Cardiac muscle cell (in vitro differentiated cells and primary cell): ENCODE measurements around the gene KRT14. TPM values are rescaled to one million over a fixed set of nuclear protein-coding genes. Genes with fewer than 3 reads are reported as not detected.

Experiments
- DNase-seq, 2 donors: peaks; one replicate each; pipeline versions ENCODE4 v3.0.0 to v3.0.0-alpha.2; 2010 to 2017; ENCODE audit warnings: low read depth in 1 of 2, low spot score in 1 of 2
- H3K27ac ChIP-seq: fragments of 200-600 bp; sonication (generic); 2 replicates; pipeline ENCODE4 v1.5.1; 2016
- H3K27me3 ChIP-seq: fragments of 200-600 bp; sonication (generic); 2 replicates; pipeline ENCODE4 v1.6.0; 2016; ENCODE audit warnings: control low read depth
- H3K36me3 ChIP-seq: fragments of 200-600 bp; sonication (generic); 2 replicates; pipeline ENCODE4 v1.5.1; 2016; ENCODE audit warnings: control low read depth
- H3K4me1 ChIP-seq: fragments of 200-600 bp; sonication (generic); 2 replicates; pipeline ENCODE4 v1.8.1; 2017; ENCODE audit warnings: low read depth, mild to moderate bottlenecking, mixed run types
- H3K4me3 ChIP-seq: fragments of 200-600 bp; sonication (generic); 2 replicates; pipeline ENCODE4 v1.5.1; 2016; ENCODE audit warnings: mild to moderate bottlenecking
- H3K9me3 ChIP-seq: fragments of 200-600 bp; sonication (generic); 2 replicates; pipeline ENCODE4 v1.5.1; 2017; ENCODE audit warnings: low read depth, mild to moderate bottlenecking, control low read depth
- polyA plus RNA-seq: library from polyadenylated mRNA; unstranded; fragments of >200 nt; fragmentation: Nextera tagmentation; extraction: Ambion mirVana; gene quantifications from 2 replicates; pipeline ENCODE4 v1.2.1, GENCODE V29; 2016
- total RNA-seq: library from RNA; depleted of rRNA; stranded (reverse); fragments of >200 nt; gene quantifications from 2 replicates; pipeline ENCODE4 v1.2.3, GENCODE V29; 2016
- TF ChIP-seq, protein P1 (sequence below): IDR thresholded peaks from 2 replicates; pipeline ENCODE4 v1.5.1; 2012; ENCODE audit warnings: low read depth, mild to moderate bottlenecking, low read length

Gene KRT14
- total and polyA plus RNA-seq, 2 experiments from 2014 or later: 0.20 TPM; not detected in 1

GRCh38 chr17:41567317-41567716 is 19.4 kb downstream of the KRT14 start:
- Histone ChIP-seq H3K4me3 (no peak overlapping the region), H3K9me3 (no peaks in the 10 kb centered on the region), H3K4me1 (peaks cover 8% of the 10 kb centered on the region), H3K27ac (no peak overlapping the region), H3K27me3 (no peaks in the 10 kb centered on the region), H3K36me3 (no peaks in the 10 kb centered on the region)
- no peak for DNase-seq
- TF ChIP-seq, protein P1, sequence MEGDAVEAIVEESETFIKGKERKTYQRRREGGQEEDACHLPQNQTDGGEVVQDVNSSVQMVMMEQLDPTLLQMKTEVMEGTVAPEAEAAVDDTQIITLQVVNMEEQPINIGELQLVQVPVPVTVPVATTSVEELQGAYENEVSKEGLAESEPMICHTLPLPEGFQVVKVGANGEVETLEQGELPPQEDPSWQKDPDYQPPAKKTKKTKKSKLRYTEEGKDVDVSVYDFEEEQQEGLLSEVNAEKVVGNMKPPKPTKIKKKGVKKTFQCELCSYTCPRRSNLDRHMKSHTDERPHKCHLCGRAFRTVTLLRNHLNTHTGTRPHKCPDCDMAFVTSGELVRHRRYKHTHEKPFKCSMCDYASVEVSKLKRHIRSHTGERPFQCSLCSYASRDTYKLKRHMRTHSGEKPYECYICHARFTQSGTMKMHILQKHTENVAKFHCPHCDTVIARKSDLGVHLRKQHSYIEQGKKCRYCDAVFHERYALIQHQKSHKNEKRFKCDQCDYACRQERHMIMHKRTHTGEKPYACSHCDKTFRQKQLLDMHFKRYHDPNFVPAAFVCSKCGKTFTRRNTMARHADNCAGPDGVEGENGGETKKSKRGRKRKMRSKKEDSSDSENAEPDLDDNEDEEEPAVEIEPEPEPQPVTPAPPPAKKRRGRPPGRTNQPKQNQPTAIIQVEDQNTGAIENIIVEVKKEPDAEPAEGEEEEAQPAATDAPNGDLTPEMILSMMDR: no peak

GRCh38 chr17:41565338-41565737 is 21.4 kb downstream of the KRT14 start:
- no peak overlapping the region for H3K27ac ChIP-seq

GRCh38 chr17:41563607-41564170 is 23.0 kb downstream of the KRT14 start:
- peak in 1 of 2 donors; percentile 36 for DNase-seq

More at GRCh38 chr17:41565338-41565737, 21.4 kb downstream of the KRT14 start:
- Histone ChIP-seq H3K9me3 (no peaks in the 10 kb centered on the region), H3K36me3 (no peaks in the 10 kb centered on the region), H3K4me1 (peaks cover 8% of the 10 kb centered on the region), H3K27me3 (no peaks in the 10 kb centered on the region), H3K4me3 (no peak overlapping the region)
- no peak for DNase-seq
- TF ChIP-seq, protein P1: no peak

DNA sequence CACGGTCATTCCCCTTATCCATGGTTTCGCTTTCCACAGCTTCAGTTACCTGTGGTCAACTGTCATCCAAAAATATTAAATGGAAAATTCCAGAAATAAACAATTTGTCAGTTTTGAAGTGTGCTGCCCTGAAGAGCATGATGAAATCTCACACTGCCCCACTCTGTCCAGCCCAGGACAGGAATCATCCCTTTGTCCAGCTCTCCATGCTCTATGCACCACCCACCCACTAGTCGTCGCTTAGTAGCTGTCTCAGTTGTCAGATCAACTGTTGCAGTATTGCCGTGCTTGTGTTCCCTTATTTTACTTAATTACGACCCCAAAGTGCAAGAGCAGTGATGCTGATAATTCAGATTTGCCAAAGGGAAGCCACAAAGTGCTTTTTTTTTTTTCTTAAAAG is 25.1 kb downstream of the KRT14 start:
- H3K36me3 ChIP-seq: no peaks in the 10 kb centered on the region
- H3K27ac ChIP-seq: no peak overlapping the region
- no peaks in the 10 kb centered on the region for H3K27me3 ChIP-seq
- no peak overlapping the region for H3K4me3 ChIP-seq
- DNase-seq: no peak
- TF ChIP-seq, protein P1: no peak
- peaks cover 8% of the 10 kb centered on the region for H3K4me1 ChIP-seq
- no peaks in the 10 kb centered on the region for H3K9me3 ChIP-seq

More at GRCh38 chr17:41563607-41564170, 23.0 kb downstream of the KRT14 start:
- H3K27ac ChIP-seq: peak overlapping the region; percentile 2
- no peaks in the 10 kb centered on the region for H3K9me3 ChIP-seq
- no peak overlapping the region for H3K4me3 ChIP-seq
- no peaks in the 10 kb centered on the region for H3K36me3 ChIP-seq
- H3K4me1 ChIP-seq: peaks cover 8% of the 10 kb centered on the region
- TF ChIP-seq, protein P1: no peak
- H3K27me3 ChIP-seq: no peaks in the 10 kb centered on the region

DNA sequence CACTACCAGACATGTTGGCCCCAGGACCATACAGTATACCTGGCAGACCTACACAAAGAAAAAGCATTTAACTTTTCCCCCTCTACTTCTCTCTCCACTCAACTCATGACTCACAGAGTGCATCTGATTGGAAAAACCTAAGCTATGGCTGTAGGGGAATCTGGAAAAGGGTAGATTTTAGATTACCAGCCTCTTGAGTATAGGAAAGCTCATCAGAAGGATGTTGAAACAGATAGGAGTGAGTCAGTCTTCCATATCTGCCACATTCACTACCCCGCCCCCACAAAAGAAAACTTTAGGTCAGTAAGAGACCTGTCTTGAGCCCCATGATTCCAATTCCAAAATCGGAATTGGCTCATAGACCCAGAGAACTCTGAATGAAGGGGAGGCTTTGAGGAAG is 27.1 kb downstream of the KRT14 start:
- H3K36me3 ChIP-seq: no peaks in the 10 kb centered on the region
- TF ChIP-seq, protein P1: no peak
- no peak overlapping the region for H3K4me3 ChIP-seq
- H3K9me3 ChIP-seq: no peaks in the 10 kb centered on the region
- peak in 1 of 2 donors; percentile 22 for DNase-seq
- no peak overlapping the region for H3K27ac ChIP-seq
- H3K27me3 ChIP-seq: no peaks in the 10 kb centered on the region
- H3K4me1 ChIP-seq: peaks cover 8% of the 10 kb centered on the region
